Measurements from ENCODE around the gene MYH3.

Gene MYH3

GRCh38 chr17:10648956-10649355, 8.2 kb downstream of the MYH3 start:
- DNase-seq = peak; percentile 38

- no peak for DNase-seq
Measured at GRCh38 chr17:10648381-10648780, 8.7 kb downstream of the MYH3 start.

GRCh38 chr17:10646392-10646990, 10.6 kb downstream of the MYH3 start:
- peak; percentile 63 for DNase-seq

GRCh38 chr17:10640475-10640874, 16.6 kb downstream of the MYH3 start:
- peak; percentile 22 for DNase-seq

GRCh38 chr17:10638151-10638550, 19.0 kb downstream of the MYH3 start:
- no peak for DNase-seq

GRCh38 chr17:10635290-10635689, 21.8 kb downstream of the MYH3 start:
- no peak for DNase-seq

GRCh38 chr17:10633738-10634379, 23.2 kb downstream of the MYH3 start:
- no peak for DNase-seq

GRCh38 chr17:10631701-10632100, 25.4 kb downstream of the MYH3 start:
- no peak for DNase-seq

GRCh38 chr17:10631048-10631700, 25.9 kb downstream of the MYH3 start:
- DNase-seq = no peak

- no peak for DNase-seq
Measured at GRCh38 chr17:10629706-10630105, 27.4 kb downstream of the MYH3 start.

- DNase-seq = no peak
Measured at GRCh38 chr17:10628756-10629155, 28.4 kb downstream of the MYH3 start.

GRCh38 chr17:10626390-10626789, 30.7 kb downstream of the MYH3 start:
- no peak for DNase-seq

GRCh38 chr17:10624969-10625368, 32.1 kb downstream of the MYH3 start:
- DNase-seq = no peak

- DNase-seq = no peak
Measured at GRCh38 chr17:10623737-10624338, 33.3 kb downstream of the MYH3 start.

GRCh38 chr17:10622617-10623485, 34.3 kb downstream of the MYH3 start:
- DNase-seq = no peak

- no peak for DNase-seq
Measured at GRCh38 chr17:10621397-10621796, 35.7 kb downstream of the MYH3 start.

GRCh38 chr17:10620823-10621222, 36.3 kb downstream of the MYH3 start:
- no peak for DNase-seq

GRCh38 chr17:10618202-10618635, 38.9 kb downstream of the MYH3 start:
- DNase-seq = peak; percentile 71

GRCh38 chr17:10617120-10617505, 40.0 kb downstream of the MYH3 start:
- DNase-seq = no peak

- DNase-seq = peak; percentile 75
Measured at GRCh38 chr17:10616502-10617119, 40.5 kb downstream of the MYH3 start.

GRCh38 chr17:10614536-10615155, 42.5 kb downstream of the MYH3 start:
- peak; percentile 78 for DNase-seq

All from fibroblast of skin of abdomen (primary cell).